ENCODE results near the gene HERC4. TPM values are rescaled to one million over a fixed set of nuclear protein-coding genes. Genes with fewer than 3 reads are reported as not detected.

Gene HERC4
- polyA plus RNA-seq, 1 donor from 2014 or later: 45.6 TPM

DNA sequence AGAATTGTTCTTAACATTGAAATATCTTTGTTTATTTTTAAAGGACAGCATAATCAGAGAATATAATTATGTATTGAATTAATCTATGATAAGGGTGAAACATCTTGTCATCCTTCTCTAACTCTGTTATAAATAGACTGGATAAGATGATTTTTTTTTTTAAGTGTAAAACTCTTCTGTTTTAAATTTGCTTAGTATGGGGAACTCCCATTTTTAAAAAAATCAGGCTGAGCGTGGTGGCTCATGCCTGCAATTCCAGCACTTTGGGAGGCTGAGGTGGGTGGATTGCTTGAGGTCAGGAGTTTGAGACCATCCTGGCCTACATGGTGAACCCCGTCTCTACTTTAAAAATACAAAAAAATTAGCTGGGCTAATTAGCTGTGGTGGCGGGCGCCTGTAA lies 9.4 kb upstream of the HERC4 start:
- Histone ChIP-seq H3K27me3 (ENCODE audit: insufficient read depth, low read depth, low read length) (no peaks in the 10 kb centered on the region), H3K4me3 (ENCODE audit: low read length) (no peak overlapping the region), H3K4me2 (ENCODE audit: low read length) (no peak overlapping the region), H3K27ac (ENCODE audit: low read length) (no peak overlapping the region), H2AFZ (ENCODE audit: low read depth, low read length) (no peak overlapping the region), H3K9ac (ENCODE audit: low read length) (no peak overlapping the region), H4K20me1 (ENCODE audit: insufficient read depth) (no peaks in the 10 kb centered on the region), H3K9me3 (ENCODE audit: low read length) (no peaks in the 10 kb centered on the region), H3K36me3 (ENCODE audit: insufficient read depth, low read length) (no peaks in the 10 kb centered on the region), H3K79me2 (replicated peaks; ENCODE audit: insufficient read depth, low read length) (no peaks in the 10 kb centered on the region), H3K9me2 (ENCODE audit: insufficient read depth, low read length) (no peaks in the 10 kb centered on the region), H3F3A (ENCODE audit: insufficient read depth, low read length, poor library complexity, severe bottlenecking) (no peaks in the 10 kb centered on the region)
- no peak for TF ChIP-seq SMC3 (conservative IDR thresholded peaks at IDR 0.05; ENCODE audit: poor library complexity)
- TF ChIP-seq EP300 (conservative IDR thresholded peaks at IDR 0.05; ENCODE audit: poor library complexity, severe bottlenecking): no peak
- no peak for TF ChIP-seq TAF1 (IDR thresholded peaks at IDR 0.05; ENCODE audit: low read depth)
- no peak for TF ChIP-seq MXI1 (conservative IDR thresholded peaks at IDR 0.05; ENCODE audit: poor library complexity, severe bottlenecking)
- TF ChIP-seq REST (IDR thresholded peaks at IDR 0.05; ENCODE audit: borderline replicate concordance): no peak
- no peak for TF ChIP-seq RAD21 (conservative IDR thresholded peaks at IDR 0.05)
- TF ChIP-seq EZH2 (IDR thresholded peaks at IDR 0.05; ENCODE audit: borderline replicate concordance, insufficient read depth, low read length, poor library complexity, severe bottlenecking): no peak
- TF ChIP-seq POLR2AphosphoS5 (IDR thresholded peaks at IDR 0.05): no peak
- TF ChIP-seq, protein P1, sequence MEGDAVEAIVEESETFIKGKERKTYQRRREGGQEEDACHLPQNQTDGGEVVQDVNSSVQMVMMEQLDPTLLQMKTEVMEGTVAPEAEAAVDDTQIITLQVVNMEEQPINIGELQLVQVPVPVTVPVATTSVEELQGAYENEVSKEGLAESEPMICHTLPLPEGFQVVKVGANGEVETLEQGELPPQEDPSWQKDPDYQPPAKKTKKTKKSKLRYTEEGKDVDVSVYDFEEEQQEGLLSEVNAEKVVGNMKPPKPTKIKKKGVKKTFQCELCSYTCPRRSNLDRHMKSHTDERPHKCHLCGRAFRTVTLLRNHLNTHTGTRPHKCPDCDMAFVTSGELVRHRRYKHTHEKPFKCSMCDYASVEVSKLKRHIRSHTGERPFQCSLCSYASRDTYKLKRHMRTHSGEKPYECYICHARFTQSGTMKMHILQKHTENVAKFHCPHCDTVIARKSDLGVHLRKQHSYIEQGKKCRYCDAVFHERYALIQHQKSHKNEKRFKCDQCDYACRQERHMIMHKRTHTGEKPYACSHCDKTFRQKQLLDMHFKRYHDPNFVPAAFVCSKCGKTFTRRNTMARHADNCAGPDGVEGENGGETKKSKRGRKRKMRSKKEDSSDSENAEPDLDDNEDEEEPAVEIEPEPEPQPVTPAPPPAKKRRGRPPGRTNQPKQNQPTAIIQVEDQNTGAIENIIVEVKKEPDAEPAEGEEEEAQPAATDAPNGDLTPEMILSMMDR (IDR thresholded peaks at IDR 0.05; ENCODE audit: poor library complexity, severe bottlenecking): no peak

- Histone ChIP-seq H3K36me3 (ENCODE audit: insufficient read depth, low read length) (no peaks in the 10 kb centered on the region), H4K20me1 (ENCODE audit: insufficient read depth) (no peaks in the 10 kb centered on the region), H3K27ac (ENCODE audit: low read length) (no peak overlapping the region), H3K9me3 (ENCODE audit: low read length) (no peaks in the 10 kb centered on the region), H2AFZ (ENCODE audit: low read depth, low read length) (no peak overlapping the region), H3K9ac (ENCODE audit: low read length) (no peak overlapping the region), H3K79me2 (replicated peaks; ENCODE audit: insufficient read depth, low read length) (no peaks in the 10 kb centered on the region), H3K27me3 (ENCODE audit: insufficient read depth, low read depth, low read length) (no peaks in the 10 kb centered on the region), H3K4me3 (ENCODE audit: low read length) (no peak overlapping the region), H3K9me2 (ENCODE audit: insufficient read depth, low read length) (no peaks in the 10 kb centered on the region), H3F3A (ENCODE audit: insufficient read depth, low read length, poor library complexity, severe bottlenecking) (no peaks in the 10 kb centered on the region), H3K4me2 (ENCODE audit: low read length) (no peak overlapping the region)
- no peak for TF ChIP-seq EP300 (conservative IDR thresholded peaks at IDR 0.05; ENCODE audit: poor library complexity, severe bottlenecking)
- no peak for TF ChIP-seq SMC3 (conservative IDR thresholded peaks at IDR 0.05; ENCODE audit: poor library complexity)
- TF ChIP-seq REST (IDR thresholded peaks at IDR 0.05; ENCODE audit: borderline replicate concordance): no peak
- TF ChIP-seq RAD21 (conservative IDR thresholded peaks at IDR 0.05): no peak
- no peak for TF ChIP-seq POLR2AphosphoS5 (IDR thresholded peaks at IDR 0.05)
- no peak for TF ChIP-seq TAF1 (IDR thresholded peaks at IDR 0.05; ENCODE audit: low read depth)
- TF ChIP-seq MXI1 (conservative IDR thresholded peaks at IDR 0.05; ENCODE audit: poor library complexity, severe bottlenecking): no peak
- TF ChIP-seq, protein P1 (IDR thresholded peaks at IDR 0.05; ENCODE audit: poor library complexity, severe bottlenecking): no peak
- no peak for TF ChIP-seq EZH2 (IDR thresholded peaks at IDR 0.05; ENCODE audit: borderline replicate concordance, insufficient read depth, low read length, poor library complexity, severe bottlenecking)
Measured at GRCh38 chr10:68083953-68084352, 8.9 kb upstream of the HERC4 start.
